ENCODE results near the gene TRABD2A.

Gene TRABD2A

DNA sequence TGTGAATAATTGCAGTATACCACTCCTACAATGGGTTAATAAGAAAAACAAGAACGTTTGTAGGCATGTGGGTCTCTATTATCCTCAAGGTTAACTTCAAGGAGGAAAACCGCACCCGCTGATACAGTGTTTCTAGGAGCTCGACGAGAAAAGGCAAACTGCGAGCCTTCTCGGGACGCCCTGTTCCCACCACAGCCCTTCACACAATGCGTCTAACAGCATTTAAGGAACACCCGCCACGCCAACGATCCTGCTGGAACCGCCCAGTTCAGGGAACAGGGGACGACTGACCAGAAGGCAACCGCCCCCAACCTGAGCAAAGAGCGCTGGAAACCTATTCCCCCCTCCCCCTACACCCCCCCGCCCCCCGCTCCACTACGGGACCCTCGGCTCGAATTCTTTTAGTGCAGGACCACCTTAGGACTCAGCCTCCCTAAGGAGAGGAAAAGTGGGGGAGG lies 23.9 kb upstream of the TRABD2A start:
- ATAC-seq (no peak), DNase-seq (peak; percentile 53)

DNA sequence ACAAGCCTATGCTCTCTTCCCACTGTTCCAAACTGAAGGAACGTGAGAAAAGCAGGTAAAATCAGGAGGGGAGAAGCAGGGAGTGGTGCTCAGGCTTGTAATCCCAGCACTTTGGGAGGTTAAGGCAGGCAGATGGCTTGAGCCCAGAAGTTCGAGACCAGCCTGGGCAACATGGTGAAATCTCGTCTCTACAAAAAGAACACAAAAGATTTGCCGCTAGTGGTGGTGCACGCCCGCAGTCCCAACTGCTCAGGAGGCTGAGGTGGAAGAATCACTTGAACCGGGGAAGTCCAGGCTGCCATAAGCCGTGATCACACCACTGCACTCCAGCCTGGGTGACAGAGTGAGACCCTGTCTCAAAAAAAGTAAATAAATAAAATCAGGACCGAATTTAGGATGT lies 23.3 kb upstream of the TRABD2A start:
- no peak for ATAC-seq
- DNase-seq, result no peak

DNA sequence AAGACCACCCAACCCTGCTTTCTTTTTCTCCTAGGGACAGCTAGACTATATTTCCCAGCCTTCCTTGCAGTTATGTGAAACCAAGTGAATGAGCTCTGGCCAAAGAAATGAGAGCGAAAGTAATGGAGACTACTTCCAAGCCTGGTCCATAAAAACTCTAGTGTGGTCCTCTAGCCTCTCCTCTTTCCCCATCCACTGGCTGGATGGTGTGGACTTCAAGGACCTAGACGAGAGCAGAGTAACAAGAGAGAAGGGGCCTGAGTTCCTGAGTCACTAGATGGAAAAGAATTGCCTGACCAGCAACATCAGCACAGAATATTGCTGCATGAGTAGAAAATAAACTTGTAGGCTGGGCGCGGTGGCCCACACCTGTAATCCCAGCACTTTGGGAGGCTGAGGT lies 21.6 kb upstream of the TRABD2A start:
- DNase-seq (no peak), ATAC-seq (no peak)

DNA sequence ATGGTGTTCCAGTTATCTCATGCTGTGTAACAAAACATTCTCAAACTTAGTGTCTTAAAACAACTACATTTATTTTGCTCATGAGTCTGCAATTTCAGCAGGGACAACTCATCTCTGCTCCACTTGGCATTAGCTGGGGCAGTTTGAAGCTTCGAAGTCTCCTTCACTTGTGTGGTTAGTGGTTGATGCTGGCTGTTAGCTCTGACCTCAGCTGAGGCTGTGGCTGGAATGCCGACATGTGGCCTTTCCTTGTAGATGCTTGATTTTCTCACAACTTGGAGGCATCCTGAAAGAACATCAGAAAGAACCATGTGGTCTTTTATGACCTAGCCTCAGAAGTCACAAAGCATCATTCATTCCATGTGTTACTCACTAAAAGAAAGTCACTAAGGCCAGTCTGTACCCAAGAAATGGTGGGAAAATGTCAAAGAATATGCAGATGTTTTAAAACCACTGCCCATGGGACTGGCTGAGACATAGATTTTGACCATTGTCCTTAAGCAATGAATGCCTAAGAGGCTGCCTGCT lies 20.8 kb upstream of the TRABD2A start:
- no peak for DNase-seq
- peak; percentile 14 for ATAC-seq

DNA sequence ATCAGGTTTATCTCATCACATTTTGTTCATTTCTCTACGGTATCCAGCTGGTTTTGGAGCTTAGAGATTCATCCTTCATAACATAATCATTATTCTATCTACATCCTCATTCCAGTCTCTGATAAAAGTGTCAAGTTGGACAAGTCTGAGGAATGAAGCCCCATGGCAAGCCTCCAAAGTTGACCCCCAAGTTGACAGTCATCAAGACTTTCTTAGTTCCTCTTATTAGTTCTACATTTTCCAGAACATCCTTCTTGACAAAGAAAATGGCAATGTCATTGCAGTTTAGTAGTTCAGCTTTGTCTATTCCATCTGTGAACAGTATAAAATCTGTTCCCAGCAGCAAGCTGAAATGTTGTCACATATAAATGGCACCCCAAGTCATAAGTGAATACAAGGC lies 20.1 kb upstream of the TRABD2A start:
- no peak for ATAC-seq
- DNase-seq, result no peak

DNA sequence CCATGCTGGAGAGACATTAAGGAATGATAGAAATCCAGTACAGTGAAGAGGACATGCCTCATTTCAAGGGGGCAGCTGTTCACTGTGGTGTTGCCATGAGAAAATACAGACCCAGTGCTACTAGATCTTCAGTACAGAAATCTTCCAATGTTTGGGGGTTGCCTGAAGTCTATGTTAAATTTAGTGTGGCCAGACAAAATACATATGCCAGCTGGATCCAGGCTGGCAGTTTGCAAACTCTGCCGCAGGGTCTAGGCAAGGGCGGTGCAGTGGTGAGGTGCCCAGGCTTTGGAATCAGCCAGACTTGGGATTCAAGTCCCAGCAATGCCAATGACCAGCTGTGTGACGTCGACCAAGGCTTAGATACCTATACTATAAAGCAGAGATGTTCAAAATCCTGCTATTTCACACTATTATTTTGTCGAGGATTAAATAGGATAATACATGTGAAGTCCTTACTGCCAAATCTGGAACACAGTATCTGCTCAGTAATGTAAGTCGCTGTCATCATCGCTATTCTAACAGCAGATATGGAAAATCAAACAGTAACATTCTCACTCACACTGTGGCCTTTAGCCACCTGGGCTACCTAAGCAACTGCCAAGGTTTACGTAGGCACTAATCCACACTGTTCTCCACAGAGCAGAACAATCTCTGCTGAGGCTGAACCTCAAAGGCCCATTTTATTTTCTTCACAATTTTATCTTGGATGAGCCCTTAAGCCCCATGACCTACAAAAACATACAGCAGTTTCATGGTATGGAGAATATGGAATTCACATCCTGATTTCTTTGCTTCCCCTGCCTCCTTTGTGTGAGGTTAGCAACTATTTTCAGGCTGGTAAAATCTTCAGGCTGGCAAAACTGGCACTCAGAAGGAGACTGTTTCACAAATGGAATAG lies 18.7 kb upstream of the TRABD2A start:
- ATAC-seq (no peak), DNase-seq (no peak)

DNA sequence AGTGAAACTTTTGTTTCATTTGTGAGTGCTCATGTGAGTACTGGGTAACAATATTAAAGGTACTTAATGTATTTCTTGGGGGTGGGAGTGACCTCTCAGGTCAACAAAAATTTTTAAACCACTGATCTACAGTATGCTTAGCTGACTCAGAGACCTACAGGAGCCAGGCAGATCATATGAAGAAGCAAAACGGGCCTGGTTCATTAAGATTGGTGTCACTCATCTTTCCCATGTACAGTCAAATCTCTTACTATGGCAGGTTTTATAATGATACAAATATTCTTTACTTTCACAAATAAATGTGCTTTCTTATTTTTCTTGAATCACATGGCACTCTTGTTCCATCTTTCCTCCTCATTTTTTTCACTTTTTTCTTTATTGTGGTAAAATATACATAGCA lies 16.9 kb upstream of the TRABD2A start:
- peak; percentile 56 for ATAC-seq
- DNase-seq, result no peak

DNA sequence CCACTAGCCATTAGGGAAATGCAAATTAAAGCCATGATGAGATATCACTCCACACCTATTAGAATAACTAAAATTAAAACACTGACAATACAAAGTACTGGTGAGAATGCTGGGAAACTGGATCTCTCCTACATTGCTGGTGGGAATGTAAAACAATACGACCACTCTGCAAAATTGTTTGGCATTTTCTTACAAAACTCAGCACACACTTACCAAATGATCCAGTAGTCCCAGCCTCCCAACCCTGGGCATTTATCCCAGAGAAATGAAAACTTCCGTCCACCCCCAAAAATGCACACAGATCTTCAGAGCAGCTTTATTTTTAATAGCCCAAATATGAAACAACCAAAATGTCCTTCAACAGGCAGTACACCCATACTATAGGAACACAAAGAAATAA lies 15.7 kb upstream of the TRABD2A start:
- ATAC-seq (no peak), DNase-seq (no peak)

DNA sequence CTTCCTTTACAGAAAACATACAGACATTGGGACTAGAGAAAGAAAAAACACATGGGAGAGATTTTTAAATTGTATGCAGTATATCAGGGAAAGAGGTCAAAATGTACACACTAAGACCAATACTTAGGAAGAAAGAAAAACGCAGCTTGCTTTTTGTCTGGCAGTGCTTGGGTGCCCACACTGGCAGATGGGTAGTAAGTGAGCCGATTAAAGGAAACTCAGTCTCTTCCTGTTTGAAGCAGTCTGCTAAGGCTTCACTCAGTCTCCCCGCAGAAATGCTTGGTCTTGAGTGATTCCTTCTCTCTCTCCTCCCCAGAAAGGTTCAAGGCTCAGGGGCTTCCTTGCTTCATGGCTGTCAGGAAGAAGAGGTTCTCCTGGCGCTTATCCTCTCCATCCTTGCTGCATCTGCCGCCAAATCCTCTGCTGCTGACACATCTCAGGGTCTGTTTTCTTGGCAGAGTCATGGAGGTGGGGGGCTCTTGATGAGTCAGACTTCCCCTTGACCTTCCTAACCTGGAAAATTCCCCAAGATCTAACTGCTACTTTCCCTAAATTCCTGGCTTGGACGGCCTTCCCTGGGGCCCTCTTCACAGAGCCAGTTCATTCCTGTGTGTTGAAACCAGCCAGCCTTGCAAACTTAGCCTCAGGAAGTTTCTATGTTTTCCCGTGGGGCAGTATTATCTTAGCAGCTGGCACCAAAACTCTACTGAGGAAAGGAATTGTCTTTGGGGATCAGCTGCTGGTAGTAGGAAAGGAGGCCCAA lies 14.1 kb upstream of the TRABD2A start:
- DNase-seq (no peak), ATAC-seq (no peak)

DNA sequence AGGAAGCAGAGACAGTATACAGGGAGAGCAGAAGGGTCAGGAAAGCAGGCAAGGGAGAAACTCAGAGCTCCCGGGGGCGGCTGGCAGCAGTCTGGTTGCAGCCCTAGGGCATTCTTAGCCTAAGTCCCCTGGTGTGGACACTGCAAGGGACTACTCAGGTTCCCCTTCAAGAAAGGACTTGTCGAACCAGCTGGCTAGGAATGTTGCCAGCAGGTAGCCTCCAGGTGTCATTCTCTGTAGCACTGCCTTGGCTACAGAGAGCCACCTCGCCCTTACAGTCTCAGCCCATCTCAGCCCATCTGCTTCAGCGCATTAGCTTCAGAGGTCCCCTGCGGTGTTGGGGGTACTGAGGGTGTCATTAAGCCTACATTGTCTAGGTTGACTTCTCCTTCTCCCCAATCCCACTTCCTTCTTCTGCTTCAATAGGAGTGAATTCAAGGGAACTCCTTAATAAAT lies 13.3 kb upstream of the TRABD2A start:
- ATAC-seq, result no peak
- DNase-seq, result no peak

DNA sequence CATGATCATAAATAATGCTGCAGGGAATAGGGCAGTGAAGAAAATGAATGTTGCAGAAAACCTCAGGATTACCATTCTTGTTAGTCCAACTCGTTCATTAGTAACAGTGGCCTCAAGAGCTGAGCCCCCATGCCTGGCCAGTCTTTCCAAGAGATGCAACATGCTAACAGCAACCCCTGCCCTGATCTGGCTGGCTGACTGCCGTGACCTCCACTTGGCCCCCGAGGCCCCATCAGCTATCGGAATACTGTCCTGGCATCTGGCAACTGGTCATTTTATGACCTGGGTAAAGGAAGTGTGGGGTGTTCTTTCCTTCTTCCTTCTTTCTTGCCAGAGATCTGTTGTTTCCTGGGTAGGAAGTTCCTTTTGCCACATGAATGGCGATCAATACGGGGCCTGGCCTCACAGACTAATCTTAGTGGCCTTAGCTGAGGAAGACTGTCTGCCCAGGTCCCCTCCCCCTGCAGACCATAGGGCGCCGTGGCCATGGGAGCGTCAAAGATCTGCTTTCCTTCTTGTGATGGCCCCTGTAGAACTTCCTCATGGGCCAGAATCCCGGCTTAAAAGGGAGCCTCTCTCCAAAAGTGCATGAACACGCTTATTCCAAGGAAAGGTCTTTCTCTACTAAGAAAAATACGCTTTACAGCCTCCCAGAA lies 10.6 kb upstream of the TRABD2A start:
- DNase-seq, result no peak
- ATAC-seq, result no peak

DNA sequence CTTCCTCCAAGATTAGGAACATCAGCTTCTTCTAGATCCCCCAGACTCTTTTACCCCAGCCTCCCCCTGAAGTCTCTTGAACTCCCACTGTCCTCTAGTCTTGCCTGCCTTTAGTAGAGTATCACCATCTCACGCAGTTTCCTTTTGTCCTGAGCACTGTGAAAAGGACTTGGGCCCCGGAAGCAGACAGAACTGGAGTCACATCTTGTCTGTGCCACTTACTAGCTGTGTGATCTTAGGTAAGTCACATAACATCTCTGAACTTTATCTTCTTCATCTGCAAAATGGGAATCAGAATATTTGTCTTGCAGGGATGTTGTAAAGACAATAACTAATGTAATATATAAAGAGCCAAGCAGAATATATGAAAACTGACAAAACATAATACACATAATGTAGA lies 8.4 kb upstream of the TRABD2A start:
- ATAC-seq (no peak), DNase-seq (no peak)

DNA sequence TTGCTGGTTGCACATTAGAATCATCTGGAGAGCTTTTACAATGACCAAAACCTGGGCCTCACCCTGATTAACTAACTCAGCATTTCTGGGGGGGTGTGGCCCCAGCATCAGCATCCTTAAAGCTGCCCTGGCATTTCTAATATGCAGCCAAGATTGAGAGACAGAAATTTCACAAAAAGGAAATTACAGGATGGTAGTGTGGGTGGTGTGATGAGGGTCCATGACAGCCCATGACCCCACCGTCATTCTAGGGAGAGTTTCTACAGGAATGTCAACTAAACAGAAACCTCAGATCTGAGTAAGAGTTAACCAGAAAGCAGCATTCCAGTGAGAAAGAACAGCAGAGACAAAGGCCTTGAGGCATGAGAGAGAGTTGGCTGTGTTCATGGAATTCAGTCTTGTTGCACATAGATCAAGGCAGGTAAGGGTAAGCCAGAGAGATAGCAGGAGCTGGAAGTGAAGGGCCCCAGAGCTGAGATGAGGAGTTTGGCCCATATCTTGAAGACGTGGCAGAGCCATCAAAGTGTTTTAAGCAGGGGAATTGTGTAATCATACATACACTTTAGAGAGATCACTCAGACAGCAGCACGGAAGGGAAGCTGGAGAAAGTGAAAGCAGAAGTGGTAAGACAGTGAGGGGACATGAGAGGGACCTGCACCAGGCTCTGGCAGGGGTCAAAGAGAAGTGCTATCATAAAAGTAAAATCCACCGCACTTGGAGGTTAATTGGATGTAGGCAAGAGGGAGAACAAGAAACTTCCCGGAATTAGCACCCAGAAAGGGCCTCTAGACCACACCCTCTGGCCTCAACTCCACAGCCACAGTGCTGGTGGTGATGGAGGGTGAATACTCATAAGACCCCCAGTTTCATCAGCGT lies 7.8 kb upstream of the TRABD2A start:
- DNase-seq (peak; percentile 53), ATAC-seq (peak; percentile 90)

DNA sequence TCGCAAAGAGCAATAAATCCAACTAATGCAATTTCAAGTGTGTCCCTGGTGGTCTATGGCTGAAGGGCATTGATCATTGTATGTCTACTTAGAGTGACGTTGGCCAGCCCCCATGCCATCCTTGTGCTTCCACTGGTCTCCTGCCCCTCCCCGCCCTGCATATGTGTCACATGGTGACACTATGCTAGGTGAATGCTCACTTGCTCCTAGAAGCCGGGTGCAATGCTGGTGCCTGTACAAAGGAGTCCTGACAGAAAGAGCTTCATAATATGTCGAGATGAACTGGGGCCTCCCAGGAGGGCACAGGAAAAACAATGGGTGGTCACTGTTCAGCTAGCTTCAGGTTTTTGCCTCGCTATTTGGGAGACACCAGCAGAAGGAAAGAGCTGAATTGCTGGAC lies 5.9 kb upstream of the TRABD2A start:
- DNase-seq, result peak; percentile 8
- ATAC-seq, result no peak

DNA sequence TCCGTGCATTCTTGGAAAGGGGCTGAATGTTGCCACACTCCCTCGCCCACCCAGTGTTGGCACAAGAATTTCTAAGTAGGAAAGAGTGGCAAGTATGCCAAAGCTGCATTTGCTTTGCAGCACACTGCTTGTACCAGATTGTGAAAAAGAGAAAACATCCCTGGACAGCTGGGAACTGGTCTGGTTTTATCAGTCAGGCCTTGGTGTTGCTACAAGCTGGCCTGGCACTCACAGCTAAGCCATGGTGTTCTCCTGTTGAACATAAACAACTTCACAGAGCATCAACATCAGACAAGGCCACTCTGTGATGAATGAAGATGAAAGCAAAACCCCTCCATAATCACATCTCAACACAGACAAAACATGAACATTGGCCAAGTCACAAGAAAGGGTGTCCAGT lies 4.2 kb upstream of the TRABD2A start:
- ATAC-seq (no peak), DNase-seq (peak; percentile 3)

DNA sequence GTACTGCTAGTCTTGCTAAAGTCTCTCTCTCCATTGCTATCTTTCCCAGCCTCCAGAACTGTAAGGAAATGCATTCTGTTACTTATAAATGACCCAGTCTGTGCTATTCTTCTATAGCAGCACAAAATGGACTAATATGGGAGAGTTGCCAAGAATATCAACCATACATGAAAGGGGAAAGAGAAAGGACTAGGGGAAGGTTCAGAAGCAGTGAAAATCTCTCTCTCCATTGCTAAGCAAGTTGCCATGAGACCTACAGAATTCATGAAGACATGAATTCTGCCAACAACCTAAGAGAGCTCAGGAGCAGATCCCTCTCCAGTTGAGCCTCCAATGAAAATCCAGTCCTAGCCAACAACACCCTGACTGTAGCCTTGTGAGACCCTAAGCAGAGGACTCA lies 3.6 kb upstream of the TRABD2A start:
- ATAC-seq (no peak), DNase-seq (no peak)

DNA sequence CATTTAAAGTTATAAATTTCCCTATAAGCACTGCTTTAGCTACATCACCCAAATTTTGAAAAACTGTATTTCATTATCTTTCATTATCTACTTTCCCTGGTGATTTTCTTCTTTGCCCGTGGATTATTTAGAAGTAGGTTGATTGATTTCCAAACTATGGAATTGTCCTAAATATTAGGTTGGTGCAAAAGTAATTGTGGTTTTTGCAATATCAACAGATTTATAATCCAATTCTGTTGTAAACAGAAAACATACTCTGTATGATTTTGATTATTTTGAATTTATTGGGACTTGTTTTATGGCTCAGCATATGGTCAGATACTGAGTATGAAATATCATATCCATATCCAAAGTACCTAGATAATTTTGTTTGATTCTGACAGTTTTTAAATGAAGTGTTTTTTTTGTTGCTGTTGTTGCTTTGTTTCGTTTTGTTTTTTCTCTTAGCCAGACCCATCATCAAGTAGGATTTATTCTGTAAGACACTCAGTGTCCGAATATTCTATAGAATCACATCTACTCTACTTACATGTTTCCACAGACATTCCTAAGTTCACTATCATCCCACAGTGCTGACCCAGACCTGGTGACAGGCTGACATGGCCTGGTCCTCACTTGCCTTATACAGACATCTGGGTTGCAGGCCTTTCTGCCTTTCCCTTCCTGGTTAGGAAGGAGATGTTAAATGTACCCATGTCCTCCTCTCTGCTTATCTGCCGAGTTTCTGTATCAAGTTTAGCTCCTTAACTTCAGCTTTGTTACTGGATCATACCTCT lies 2.1 kb upstream of the TRABD2A start:
- peak; percentile 2 for DNase-seq
- no peak for ATAC-seq

DNA sequence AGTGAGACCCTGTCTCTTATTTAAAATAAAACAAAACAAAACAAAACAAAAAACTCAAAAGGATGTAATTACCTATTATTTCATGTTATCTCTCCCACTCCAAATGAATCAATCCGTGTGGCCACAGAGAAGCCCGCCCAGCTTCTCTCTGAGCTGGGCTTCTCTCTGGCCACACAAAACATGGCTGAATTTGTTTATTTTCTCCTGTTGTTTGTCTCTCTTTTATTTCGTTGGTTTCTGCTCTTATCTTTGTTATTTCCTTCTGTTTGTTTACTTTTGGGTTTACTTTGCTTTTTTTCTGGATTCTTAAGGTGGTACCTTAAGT lies 1.5 kb upstream of the TRABD2A start:
- DNase-seq (no peak), ATAC-seq (no peak)

DNA sequence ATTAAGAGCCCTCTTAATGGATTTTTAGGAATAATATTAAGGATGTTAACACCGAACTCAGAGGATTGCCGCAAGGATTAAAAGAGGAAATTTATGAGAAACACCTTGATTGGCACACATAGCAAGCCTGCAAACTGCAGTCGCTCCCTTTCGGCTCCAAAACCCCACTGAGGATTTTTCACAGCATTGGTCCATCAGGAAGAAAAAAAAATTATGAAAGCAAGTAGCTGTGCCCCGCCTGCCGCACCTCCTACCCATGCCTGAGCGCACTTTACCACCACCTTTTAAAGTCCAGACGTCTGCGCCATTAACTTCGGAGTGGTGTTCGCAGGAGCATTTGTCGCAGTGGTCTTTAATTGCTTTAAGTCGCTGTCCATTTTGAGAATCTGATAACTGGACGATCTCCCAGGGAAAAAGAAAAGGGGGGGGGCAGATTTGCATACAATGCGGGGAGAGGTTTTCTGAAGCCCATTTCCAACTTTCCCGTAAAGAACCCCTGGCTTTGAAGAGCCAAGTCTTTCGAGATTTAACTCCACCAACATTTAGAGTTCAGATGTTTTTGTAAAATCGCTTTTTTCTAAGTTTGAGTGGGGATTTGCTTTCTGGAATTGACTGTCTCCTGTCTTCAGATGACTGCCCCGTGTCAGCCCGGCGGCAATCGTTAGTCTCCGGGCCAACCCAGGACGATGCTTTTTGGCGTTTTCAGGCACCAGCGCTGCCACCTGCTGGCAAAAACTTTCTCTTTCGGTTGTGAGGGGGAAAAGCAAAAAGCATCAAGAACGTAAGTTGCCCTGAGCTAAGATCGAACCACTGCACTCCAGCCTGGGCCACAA lies 913 bp upstream of the TRABD2A start:
- ATAC-seq (peak; percentile 66), DNase-seq (peak; percentile 87)

DNA sequence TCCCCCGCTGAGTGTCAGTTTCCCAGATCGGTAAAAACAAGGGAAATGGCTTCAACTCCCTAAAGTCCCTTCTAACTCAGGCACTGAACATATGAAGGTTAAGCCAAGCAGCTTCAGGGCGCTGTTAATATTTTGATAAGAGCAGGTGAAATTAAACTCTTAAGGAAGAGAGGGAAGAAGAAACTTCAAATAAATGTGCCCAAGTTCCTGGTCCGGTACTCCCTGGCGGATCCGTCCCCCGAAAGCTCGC lies 564 bp downstream of the TRABD2A start:
- ATAC-seq, result no peak
- DNase-seq, result no peak
